HG03066 (cell line): ENCODE data around the gene STIP1.
"Not testable (repeated sequence)": the region's sequence is repeated elsewhere in the genome, so short reads cannot be mapped to it uniquely, and the experiment has no call there.

ENCODE experiments used
- ATAC-seq: cut with Tn5 transposase; IDR thresholded peaks from one replicate; pipeline ENCODE4 v1.9.1; 2021; ENCODE audit warnings: low read depth; ENCODE audit not compliant: unreplicated experiment

The STIP1 gene

DNA sequence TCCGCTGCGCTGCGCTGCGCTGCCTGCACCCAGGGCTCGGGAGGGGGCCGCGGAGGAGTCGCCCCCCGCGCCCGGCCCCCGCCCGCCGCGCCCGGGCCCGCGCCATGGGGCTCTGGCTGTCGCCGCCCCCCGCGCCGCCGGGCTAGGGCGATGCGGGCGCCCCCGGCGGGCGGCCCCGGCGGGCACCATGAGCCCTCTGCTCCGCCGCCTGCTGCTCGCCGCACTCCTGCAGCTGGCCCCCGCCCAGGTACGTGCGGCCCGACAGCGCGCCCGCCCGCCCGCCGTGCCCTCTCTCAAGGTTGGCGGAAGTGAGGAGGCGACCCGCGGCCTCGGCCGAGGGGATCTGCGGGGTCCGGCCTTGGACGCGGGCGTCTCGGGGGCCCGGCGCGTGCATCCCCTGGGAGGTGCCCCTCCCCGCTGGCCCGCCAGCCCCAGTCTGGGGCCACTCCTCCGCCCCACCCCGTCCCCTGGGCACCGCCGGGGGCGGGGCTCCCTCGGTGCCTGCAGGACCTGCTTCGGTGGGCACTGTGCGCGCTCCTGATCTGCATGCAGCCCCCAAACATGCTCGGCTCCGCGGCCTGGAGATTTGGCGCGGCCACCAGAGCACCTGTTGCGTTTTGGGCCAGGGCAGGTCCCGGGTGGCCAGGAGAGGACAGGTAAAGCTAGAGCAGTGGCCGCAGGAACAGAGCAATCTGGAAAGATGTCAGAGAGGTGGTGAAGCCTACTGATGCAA lies 48.8 kb downstream of the STIP1 start:
- no peak for ATAC-seq

DNA sequence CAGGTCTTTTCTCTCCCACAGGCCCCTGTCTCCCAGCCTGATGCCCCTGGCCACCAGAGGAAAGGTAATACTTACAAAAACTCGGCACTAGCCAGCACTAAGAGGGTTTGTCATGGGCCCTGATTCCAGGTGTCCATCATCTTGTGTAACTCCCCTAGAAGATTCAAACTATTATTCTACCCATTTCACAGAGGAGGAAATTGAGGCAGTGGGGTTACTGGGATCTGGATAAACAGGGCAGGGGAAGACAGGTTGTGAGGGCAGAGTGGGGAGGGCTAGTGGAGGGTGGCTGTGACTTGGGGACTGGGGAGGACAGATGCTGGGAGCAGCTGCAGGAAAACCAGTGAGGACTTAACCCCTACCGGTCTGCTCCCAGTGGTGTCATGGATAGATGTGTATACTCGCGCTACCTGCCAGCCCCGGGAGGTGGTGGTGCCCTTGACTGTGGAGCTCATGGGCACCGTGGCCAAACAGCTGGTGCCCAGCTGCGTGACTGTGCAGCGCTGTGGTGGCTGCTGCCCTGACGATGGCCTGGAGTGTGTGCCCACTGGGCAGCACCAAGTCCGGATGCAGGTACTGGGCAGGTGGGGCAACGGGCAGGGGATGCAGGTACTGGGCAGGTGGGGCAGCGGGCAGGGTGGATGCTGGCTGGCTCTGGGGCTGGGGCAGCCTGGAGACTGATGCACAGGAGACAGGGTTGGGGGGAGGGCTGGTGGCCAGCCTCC lies 49.6 kb downstream of the STIP1 start:
- ATAC-seq = no peak

DNA sequence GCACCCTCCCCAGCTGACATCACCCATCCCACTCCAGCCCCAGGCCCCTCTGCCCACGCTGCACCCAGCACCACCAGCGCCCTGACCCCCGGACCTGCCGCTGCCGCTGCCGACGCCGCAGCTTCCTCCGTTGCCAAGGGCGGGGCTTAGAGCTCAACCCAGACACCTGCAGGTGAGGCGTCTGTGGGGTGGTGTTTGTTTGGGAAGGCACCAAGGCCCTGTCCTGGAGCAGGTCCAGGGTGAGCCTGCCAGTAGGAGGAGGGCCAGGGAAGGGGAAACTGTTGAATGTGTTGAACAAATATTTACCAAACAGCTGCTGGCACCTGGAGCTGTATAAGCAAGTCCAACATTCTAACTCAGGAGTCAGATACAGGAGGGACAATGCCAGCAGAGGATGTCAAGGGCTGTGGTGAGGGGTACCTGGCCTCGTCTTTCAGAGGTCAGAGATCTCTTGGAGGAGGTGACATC lies 51.5 kb downstream of the STIP1 start:
- no peak for ATAC-seq

DNA sequence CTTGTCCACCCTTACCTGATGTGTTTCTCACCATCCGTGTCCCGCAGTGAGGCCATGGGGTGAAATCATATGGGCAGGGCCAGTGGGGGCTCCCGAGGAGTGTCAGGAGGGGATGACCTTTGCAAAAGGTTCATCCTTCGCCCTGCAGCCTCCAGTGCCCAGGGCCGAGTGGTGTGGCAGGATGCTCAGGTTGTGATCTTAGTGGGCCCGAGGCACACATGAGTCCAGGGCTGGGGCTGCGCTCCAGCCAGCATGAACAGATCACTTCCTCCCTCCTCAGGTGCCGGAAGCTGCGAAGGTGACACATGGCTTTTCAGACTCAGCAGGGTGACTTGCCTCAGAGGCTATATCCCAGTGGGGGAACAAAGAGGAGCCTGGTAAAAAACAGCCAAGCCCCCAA lies 52.1 kb downstream of the STIP1 start:
- no peak for ATAC-seq

DNA sequence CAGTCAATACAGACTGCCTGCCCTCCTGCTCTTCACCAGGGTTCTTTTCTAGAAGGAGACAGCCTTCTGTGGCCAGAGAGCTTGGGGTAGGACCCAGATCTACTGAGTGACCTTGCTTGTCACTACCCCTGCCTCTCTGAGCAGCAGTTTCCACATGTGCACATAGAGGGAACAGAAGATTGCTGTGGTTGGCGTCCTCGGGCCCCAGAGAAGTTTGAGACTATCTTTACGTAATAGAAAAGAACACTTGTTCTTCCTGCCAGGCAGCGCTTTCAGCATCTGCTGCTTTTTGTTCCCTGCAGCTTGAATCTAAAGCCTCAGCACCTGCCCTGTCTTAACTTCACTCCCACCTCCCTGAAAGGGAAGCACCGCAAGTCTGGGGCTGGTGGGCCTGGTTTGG lies 53.0 kb downstream of the STIP1 start:
- ATAC-seq = no peak

DNA sequence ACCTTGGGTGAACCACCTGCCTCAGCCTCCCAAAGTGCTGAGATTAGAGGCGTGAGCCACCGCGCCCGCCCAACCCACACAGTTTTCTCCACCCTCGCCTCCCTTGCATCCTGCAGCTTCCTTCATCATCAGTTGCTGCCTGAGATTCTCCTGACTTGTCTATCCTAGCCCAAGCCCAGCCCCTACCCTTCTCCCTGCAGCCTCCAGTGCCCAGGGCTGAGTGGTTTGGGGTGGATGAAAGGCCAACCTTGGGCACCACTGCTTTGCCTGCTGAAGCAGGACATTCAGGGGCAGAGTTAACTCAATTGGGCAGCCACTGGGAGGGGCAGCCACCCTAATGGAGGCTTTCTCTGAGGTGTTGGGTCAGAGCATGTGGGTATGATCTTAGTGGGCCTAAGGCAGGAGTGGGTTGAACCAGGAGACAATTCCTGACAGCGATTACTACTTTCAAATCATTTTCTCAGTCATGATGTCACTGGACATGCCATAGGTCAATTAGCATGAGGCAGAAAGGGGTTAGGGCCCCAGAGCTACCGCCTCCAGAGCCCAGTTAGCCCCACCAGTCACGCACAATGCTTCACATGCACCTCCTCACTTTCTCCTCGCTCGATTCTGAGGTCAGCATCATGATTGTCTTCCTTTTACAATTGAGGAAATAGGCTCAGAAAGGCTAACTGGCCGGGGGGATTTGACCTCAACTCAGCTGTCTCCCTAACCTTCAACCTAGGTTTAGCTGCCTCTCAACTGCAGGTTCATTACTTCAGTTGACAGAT lies 53.9 kb downstream of the STIP1 start:
- ATAC-seq = no peak

DNA sequence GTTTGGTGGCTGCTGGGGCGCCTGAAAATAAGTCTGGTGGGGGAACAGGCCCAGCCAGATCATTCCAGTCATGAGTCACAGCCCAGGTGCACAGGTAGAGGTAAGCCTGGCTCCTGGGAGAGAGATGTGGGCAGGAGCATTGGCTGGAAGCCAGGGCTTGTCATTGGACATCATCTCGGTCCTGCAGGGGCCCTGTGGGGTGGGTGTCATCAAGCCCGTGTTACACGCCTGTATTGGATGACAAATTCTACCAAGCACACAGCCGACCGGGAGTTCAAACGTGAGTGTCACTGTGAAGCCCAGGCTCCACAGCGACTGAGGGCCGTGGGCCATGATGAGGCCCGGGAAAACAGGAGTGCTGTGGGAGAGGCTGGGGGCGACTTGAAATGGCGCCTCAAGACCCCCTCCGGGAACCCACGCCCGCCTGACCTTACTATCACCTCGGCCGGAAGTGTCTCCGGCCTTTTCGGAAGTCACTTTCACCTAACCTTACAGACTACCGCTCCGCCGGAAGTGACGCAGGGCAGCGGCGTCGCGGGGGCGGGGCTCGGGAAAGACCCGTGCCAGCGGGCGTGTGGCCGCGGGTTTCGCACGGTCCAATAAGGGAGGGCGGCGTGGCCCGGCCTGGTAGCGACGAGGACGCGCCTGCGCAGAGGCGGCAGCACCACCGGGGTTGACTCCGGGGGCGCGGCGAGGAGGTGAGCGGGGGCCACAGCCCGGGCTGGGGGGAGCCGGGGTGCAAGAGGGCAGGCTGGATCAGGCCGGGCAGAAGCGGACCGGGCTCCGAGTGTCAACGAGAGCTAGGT lies 54.7 kb downstream of the STIP1 start, which contains the start of gene FKBP2:
TSS of gene FKBP2 (plus strand) at position 661 of the 806 bp plus-strand sequence. CDS start 1,293 bp downstream, outside the sequence.
- peak; percentile 48 for ATAC-seq

DNA sequence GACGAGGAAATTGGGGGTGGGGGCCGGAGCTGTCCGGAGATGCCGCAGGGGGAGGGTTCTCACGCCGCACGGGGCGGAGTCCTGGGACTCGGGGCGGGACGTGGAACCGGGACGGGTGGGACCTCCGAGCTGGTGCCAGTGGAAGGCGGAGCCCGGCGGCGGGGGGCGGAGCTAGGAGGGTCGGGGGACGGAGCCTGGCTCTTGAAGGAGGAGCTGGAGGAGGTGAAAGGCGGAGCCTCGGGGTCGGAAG lies 55.2 kb downstream of the STIP1 start:
- peak; percentile 64 for ATAC-seq

DNA sequence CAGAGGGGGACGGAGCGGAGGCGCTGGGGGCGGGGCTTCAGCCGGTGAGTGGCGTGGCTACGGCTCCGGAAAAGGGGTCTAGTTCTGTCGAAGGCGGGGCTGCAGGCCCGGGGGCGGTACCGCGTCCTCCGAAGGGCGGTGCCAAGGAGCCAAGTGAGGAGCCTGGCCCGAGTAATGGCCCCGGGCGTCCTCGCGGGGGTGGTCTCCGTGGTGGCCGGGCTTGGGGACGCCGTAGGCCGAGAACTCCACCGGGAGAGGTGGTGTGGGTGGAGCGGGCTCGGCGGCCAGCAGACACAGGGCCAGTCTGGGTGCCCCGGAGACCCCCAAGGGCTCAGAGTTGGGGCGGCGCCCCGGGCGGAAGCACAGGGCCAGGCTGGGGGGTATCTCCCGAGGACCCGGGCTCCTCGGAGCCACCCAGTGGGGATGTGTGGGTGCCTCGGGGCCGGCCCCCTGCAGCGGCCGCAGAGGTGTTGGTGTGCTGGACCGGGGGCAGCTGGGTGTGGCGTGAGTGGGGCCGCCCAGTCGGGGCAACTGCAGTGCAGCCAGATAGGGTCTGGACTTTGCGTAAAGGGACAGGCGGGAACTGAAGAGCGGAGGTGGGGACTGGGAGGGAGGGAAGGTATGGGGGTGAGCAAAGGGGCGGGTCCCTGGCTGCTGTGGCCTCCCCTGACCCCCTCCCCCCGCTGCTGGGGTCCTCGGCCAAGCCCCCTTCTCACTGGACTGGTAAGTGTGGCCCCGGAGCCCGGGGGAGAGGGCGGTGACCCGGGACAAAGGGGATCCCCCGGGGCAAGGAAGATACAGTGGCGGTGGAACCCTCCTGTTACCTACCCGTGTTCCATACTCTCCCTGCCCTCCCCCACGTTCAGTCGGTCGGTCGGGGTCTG lies 55.8 kb downstream of the STIP1 start:
- peak; percentile 8 for ATAC-seq

DNA sequence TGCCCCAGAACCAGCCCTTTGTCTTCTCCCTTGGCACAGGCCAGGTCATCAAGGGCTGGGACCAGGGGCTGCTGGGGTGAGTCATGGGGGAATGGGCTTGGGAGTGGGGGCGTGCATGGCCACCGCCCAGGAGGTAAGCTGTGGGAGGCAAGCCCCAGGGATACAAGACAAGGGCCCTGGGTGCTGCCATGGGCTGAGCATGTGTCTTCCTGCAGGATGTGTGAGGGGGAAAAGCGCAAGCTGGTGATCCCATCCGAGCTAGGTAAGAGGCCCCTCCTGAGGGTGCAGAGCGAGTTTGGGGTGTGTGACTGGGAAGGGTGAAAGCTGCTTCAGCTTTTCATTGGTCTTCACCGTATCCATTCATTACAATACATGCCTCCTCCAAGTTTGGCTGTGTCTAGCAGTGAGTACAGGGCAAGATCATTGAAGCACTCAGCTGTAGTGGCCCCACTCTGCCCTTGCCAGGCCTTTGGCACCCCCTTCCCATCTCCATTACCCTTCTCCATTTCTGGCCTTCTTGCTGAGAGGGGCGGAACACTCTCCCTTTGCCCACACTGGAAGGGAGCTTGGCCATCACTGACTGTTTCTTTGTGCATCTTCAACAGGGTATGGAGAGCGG lies 57.4 kb downstream of the STIP1 start:
- ATAC-seq = no peak

DNA sequence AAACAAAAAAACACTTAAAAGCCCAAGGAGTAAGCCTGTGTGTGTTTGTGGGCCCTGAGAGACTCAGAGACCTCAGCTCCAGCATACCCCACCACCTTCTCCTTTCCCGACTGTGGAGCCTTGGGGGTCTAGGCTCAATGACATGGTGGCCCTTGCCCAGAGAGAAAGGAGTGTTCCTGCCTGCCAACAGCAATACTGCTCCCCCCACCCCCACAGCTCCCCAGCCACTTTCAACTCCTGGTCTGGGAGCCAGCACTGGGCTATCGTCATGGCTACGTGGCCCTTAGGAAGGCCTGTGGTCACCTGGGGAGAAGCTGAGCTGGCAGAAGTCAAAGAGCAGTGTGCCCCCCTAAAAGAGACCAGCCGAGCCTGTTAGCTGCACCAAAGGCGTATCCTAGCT lies 58.1 kb downstream of the STIP1 start:
- ATAC-seq = no peak

DNA sequence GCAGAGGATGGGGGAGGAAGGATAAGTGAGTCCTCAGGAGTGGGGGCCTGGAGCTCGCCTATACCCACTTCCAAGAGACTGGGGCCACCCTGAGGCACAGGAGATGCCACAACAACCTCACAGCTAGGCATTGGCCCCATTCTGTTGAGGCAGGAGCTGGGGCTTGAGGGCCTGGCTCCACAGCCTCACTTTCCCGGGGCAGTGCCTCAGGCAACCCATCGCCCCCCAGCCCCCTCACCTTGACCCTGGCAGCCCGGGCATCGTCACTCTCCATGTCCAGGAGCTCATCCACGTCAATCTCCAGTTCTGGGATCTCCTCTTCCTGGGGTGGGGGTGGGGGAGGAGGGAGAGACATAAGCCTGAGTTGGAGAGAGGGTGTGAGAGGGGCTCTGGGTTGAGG lies 59.0 kb downstream of the STIP1 start:
- no peak for ATAC-seq

DNA sequence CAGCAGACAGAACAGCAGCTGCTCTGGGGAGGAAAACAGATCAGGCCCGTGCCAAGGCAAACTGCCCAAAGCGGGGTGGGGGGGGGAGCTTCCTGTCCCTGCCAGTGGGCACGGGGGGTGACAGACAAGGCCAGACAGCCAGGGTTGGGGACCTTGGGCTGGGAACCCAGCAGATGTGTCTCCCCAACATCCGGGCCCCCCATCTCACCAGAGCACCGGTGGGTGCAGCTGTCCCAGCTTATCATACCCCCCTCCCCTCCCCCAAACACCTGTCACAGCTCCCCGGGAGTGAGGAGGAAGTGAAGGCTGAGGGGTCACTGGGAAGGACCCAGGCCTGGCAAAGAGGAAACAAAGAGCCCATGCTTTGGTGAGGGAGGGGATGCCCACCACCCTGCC lies 59.4 kb downstream of the STIP1 start:
- no peak for ATAC-seq

DNA sequence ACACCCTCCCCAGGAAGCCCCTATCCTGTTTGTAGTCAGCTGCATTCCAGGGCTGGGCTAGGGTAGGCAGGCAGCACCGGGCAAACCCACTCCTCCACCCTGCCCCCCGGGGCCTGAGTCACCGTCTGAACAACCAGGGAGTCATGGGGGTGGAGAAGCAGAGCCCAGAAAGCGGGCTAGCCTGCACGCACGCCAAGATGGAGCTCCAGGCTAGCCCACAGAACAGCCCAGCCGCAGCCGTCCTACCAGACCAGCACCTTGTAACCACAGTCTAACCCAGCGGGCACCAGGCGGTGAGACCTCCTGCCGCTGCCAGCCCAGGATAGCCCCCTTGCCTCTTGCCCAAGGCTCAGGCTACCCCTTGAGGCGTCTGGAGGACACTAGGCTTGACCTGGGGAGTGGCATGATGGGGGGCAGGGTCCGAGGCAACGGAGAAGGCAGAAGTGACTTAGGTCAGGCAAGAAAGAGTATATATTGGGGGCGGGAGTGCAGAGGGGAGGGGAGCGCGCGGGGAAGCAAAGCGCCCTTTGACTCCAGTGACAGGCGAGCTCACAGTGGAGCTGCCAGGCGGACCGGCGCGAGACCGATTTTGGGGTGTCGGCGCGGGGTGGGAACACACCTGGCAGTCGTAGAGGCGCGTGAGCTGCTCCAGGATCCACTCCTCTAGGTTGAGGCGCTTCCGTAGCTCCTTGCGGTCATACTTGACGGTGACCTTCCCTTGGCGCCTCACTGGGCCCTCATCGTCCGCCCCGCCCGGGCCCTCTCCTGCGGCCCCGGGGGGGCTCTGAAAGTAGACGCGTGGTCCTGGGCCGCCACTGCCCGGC lies 60.0 kb downstream of the STIP1 start:
- ATAC-seq = no peak

DNA sequence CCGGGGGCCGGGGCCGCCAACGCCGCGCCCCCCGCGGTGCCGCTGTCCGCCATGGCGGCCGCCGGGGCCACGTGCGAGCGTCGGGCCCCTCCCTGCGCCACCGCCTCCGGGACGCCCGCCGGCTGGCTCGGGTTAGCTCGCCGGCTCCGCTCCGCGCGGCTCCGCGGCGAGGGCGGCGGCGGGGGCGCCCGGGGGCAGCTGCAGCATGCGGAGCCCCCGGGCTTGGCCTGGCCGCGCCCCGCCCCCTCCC lies 60.6 kb downstream of the STIP1 start:
- ATAC-seq = not testable (repeated sequence)

DNA sequence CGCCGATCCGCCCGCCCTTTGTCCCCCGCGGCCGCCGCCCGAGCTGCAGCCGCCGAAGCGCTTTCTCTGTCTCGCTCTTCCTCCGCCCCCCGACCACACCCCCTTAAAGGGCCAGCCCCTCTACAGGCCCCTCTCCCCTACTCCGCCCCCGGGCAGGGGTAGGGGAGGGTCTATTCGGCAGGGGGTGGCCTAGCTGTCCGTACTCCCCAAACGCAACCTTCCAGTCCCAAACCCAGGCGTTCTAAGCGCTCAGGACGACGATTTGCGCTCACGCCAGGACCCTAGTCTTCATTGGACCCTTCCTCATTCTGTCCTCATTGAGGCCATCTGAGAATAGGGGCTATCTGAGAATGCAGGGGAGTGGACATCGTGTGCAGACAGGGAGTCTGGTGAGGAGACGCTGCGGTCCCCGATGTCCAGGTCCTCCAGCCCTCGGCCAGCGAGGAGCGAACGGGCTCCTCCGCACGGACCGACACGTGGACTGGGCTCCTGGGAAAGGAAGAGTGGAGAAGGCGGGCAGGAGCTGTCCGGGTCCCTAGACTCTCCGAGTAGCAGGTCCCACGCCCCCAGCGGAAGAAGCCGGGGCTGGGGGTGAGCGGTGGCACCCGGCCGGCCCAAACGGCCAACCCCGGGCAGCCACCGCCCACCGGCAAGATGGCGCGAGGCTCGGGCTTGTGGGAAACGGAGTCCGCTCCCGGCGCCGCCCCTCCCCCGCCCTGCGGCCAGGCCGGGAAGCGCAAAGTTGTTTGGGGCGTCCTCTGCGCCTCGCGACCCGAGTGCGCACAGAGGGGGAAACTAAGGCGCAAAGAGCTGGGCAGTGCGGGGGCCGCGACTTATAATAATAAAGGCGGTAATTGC lies 61.1 kb downstream of the STIP1 start, which contains the start of gene PPP1R14B:
TSS of gene PPP1R14B (minus strand) at position 73 of the 858 bp plus-strand sequence. CDS start 270 bp downstream, outside the sequence.
- ATAC-seq = no peak

DNA sequence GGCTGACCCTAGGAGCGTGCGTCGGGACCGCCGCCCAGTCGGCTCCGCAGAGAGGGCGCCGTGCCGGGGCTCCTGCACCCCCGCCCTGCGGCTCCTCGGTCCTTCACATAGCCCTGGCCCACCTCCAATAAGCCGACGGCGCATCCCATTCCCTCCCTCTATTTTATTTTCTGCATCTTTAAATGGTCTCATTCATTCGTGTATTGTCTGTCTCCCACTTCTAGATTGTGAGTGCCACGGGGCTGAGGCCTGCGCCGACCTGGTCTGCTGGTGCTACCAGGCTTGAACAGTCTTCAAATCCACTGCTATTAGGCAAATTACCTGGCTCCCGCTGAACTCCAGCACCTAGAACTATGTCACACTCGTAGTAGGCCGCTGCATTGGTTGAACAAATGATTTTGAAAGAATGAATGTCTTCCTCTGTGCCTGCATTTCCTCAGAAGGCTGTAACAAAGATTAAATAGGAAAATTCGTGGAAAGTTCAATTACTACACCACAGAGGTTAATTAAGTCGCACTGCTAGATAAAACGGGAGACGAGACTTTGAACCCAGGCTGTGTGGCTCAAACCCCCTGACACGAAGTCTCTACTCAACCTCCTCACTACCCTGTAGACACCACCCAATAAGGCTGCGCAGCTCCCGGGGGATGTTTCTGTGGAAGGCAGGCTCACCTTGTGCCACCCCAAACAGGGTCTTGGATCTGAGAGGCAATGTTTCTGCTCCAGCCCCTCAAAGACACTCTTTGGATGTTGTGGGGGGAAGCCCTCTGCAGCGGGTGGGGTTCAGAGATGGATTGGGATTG lies 62.0 kb downstream of the STIP1 start:
- ATAC-seq = no peak
